Panc1 (cell line): Measurements from ENCODE around the gene PKLR. TPM values are rescaled to one million over a fixed set of nuclear protein-coding genes. Genes with fewer than 3 reads are reported as not detected.
A peak's percentile ranks its signal among the peaks of the same experiment; 100 is the strongest.

ENCODE experiments used
- ATAC-seq: fragments of 200-7000 bp; cut with Tn5 transposase; 2 replicates; pipeline ENCODE4 v1.9.1; 2020; ENCODE audit warnings: mild to moderate bottlenecking, moderate library complexity
- BruUV-seq: library from RNA; stranded (reverse); fragments of 400-500 nt; replicated peaks from 2 replicates; lab custom pipeline; 2021; lab: Mats Ljungman, UMichigan
- CTCF ChIA-PET: fragments of 300-600 bp; sonication (Branson Sonifier 250); formaldehyde crosslinking; loops from one replicate; lab custom pipeline; 2022; ENCODE audit warnings: antibody characterized with exemption; lab: Charles Lee
- POLR2A ChIA-PET: fragments of 300-600 bp; sonication (Branson Sonifier 250); formaldehyde crosslinking; loops from one replicate; lab custom pipeline; 2022; ENCODE audit warnings: antibody characterized with exemption; lab: Charles Lee
- DNase-seq: peaks from one replicate; pipeline ENCODE4 v3.0.0-alpha.2; 2010; ENCODE audit warnings: low read depth, low spot score
- H3K27ac ChIP-seq: 2 replicates; pipeline ENCODE4 v1.5.1; 2011; ENCODE audit warnings: mild to moderate bottlenecking, low read length, inconsistent platforms
- H3K27me3 ChIP-seq: fragments of 200-500 bp; sonication (Bioruptor generic); 2 replicates; pipeline ENCODE4 v1.6.0; 2014; ENCODE audit warnings: low read length, inconsistent platforms; ENCODE audit not compliant: control insufficient read depth, insufficient read depth
- H3K36me3 ChIP-seq: fragments of 200-500 bp; sonication (Bioruptor generic); 2 replicates; pipeline ENCODE4 v1.5.1; 2014; ENCODE audit warnings: inconsistent platforms, mild to moderate bottlenecking, low read length, moderate library complexity; ENCODE audit not compliant: control insufficient read depth, insufficient read depth
- H3K4me1 ChIP-seq: 2 replicates; pipeline ENCODE4 v1.5.1; 2011; ENCODE audit warnings: inconsistent platforms, mild to moderate bottlenecking, low read length, moderate library complexity; ENCODE audit not compliant: control insufficient read depth, insufficient read depth
- H3K4me3 ChIP-seq, 2 experiments: 2 replicates each; pipeline ENCODE4 v1.5.1; 2011 to 2012; ENCODE audit warnings: low read depth in 2 of 2, low read length in 2 of 2, mild to moderate bottlenecking in 2 of 2, inconsistent platforms in 1 of 2, moderate library complexity in 1 of 2
- H3K9me3 ChIP-seq: fragments of 200-500 bp; sonication (Bioruptor generic); 2 replicates; pipeline ENCODE4 v1.5.1; 2014; ENCODE audit warnings: low read depth, mild to moderate bottlenecking, inconsistent platforms, low read length, moderate library complexity; ENCODE audit not compliant: control insufficient read depth, insufficient read depth
- CTCF ChIP-seq: fragments of 450-650 bp; IDR thresholded peaks from 2 replicates; pipeline ENCODE4 v1.5.1; 2017; ENCODE audit warnings: mild to moderate bottlenecking
- POLR2AphosphoS5 ChIP-seq: IDR thresholded peaks from 2 replicates; pipeline ENCODE4 v1.6.1; 2012; ENCODE audit warnings: mild to moderate bottlenecking, low read depth, low read length, moderate library complexity
- REST ChIP-seq, 2 experiments: IDR thresholded peaks; 2 replicates each; pipeline ENCODE4 v1.6.1; 2011 to 2012; ENCODE audit warnings: low read depth in 2 of 2, control low read depth in 1 of 2, low read length in 1 of 2, mild to moderate bottlenecking in 1 of 2, moderate library complexity in 1 of 2; ENCODE audit not compliant: insufficient read depth in 1 of 2
- SIN3A ChIP-seq: IDR thresholded peaks from 2 replicates; pipeline ENCODE4 v1.6.1; 2012; ENCODE audit warnings: low read depth, mild to moderate bottlenecking, low read length, moderate library complexity, borderline replicate concordance; ENCODE audit not compliant: insufficient read depth
- TCF7L2 ChIP-seq: IDR thresholded peaks from 2 replicates; pipeline ENCODE4 v1.6.1; 2011; ENCODE audit warnings: mild to moderate bottlenecking, low read depth, low read length, inconsistent platforms
- in situ Hi-C: cut with HindIII; loops from 2 replicates; pipeline ENCODE4 v1.10.0; 2016; ENCODE audit warnings: low sequenced_read_pairs, low pct_unique_long_range_greater_than_20kb
- intact Hi-C: fragments of 100-400 bp; cut with micrococcal nuclease; formaldehyde crosslinking; loops from one replicate; pipeline ENCODE4 v1.10.0; 2022; ENCODE audit not compliant: unreplicated experiment
- total RNA-seq: library from RNA; stranded (reverse); gene quantifications from one replicate; pipeline ENCODE4 v1.2.1, GENCODE V29; 2021; ENCODE audit not compliant: unreplicated experiment

Gene PKLR
- total RNA-seq, 1 experiment from 2014 or later, result 0.13 TPM

GRCh38 chr1:155277902-155278688, 23.1 kb downstream of the PKLR start:
- in situ Hi-C loops, result no loop called here

More at GRCh38 chr1:155277902-155278688, 23.1 kb downstream of the PKLR start:
- DNase-seq (no peak), ATAC-seq (peak; percentile 60)
- peak overlapping the region; percentile 56 for H3K27ac ChIP-seq
- ChIA-PET CTCF (interaction anchor here (1.0 to 1.4 kb wide), 2 partner anchors 27 to 46 kb away, joined by 3 to 7 read pairs; no protein-coding TSS in a partner anchor), POLR2A (no interaction called here)
- peak overlapping the region; percentile 70 to 80 for H3K4me3 ChIP-seq
- no peaks in the 10 kb centered on the region for H3K27me3 ChIP-seq
- intact Hi-C loops, result loop anchor here (1.0 kb wide), 1 partner anchor 45 kb away; no protein-coding TSS in a partner anchor
- no peaks in the 10 kb centered on the region; the same call in 1 of the 2 replicates for H3K36me3 ChIP-seq
- no TSS peak for BruUV-seq
- H3K9me3 ChIP-seq, result no peaks in the 10 kb centered on the region
- TF ChIP-seq TCF7L2, result 0 out of 2 replicates have a peak, but pooled peaks have one; percentile 0
- no peak for TF ChIP-seq POLR2AphosphoS5
- no peak; the same call in 1 of the 2 replicates for TF ChIP-seq CTCF
- no peak for TF ChIP-seq SIN3A
- peak; percentile 89 to 90 for TF ChIP-seq REST (IDR thresholded peaks at IDR 0.05; ENCODE audit: insufficient read depth in 1 of 2, low read depth in 2 of 2, low read length in 1 of 2)
- H3K4me1 ChIP-seq, result peaks cover 15% of the 10 kb centered on the region
